Measurements from ENCODE around the gene SLC4A9. TPM values are rescaled to one million over a fixed set of nuclear protein-coding genes. Genes with fewer than 3 reads are reported as not detected.

The SLC4A9 gene
- total RNA-seq (2022; extraction: Qiagen RNA extraction), result 0.05 to 0.08 TPM in 2 of 5 replicates, not detected in the others

DNA sequence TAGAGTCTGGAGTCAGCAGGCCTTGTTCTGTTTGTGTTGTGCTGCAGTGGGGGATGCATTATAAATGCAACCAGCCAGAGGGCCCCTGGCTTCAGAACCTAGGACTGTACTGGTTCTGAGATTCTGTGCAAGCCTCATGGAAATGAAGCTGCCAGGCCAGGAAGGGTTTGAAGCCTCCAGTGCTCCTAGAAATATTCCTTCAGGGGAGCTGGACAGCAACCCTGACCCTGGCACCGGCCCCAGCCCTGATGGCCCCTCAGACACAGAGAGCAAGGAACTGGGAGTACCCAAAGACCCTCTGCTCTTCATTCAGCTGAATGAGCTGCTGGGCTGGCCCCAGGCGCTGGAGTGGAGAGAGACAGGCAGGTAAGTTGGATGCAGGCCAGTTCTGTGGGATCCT is at the start of gene SLC4A9:
Gene SLC4A9 (plus strand): TSS at position 94 of the 400 bp plus-strand sequence. CDS start 43 bp downstream, at position 137.

GRCh38 chr5:140346348-140347221 is 13.4 kb upstream of the SLC4A9 start, which contains the start of gene HBEGF:
Gene HBEGF (minus strand): TSS chr5:140346603. CDS start chr5:140346328, 275 bp downstream.

DNA sequence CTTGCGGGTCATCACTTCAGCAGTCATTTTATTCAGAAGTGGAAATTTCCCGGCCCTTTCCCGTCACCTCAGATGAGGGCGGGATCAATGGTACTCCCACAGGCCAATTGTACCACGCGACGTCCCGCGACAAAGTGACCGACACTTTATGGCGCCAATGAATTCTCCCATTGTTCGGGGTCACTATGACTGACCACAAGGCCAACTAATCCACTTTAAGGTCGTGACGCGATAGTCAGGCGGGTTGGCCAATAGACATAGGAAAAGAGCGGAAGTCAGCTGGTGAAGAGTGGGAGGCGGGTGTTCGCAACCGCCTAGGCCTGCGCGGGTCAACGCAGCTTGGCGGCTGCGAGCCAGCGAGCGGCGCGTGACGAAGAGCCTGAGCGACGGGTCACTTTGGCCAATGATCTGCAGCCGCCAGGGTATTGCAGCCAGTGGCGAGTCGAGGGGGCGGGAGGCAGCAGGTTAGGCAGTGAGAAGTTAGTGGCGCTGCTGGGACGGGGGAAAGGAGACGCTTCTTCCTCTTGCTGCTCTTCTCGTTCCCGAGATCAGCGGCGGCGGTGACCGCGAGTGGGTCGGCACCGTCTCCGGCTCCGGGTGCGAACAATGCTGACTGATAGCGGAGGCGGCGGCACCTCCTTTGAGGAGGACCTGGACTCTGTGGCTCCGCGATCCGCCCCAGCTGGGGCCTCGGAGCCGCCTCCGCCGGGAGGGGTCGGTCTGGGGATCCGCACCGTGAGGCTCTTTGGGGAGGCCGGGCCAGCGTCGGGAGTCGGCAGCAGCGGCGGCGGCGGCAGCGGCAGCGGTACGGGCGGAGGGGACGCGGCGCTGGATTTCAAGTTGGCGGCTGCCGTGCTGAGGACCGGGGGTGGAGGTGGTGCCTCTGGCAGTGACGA is 41.6 kb downstream of the SLC4A9 start, which contains the start of gene ANKHD1:
Gene ANKHD1 (plus strand): TSS at position 472 of the 896 bp plus-strand sequence. CDS start 135 bp downstream, at position 607.

Other genes starting within 250 kb of the SLC4A9 start
- 4.4 to 5.3 TPM (median 5.0 TPM) in 5 replicates for gene PURA, start 246.1 kb upstream of the SLC4A9 start, total RNA-seq (2022; extraction: Qiagen RNA extraction)
- 0.55 to 1.0 TPM (median 0.79 TPM) in 5 replicates for gene IGIP, start 234.3 kb upstream of the SLC4A9 start, total RNA-seq (2022; extraction: Qiagen RNA extraction)
- gene CYSTM1, start 185.0 kb upstream of the SLC4A9 start, total RNA-seq (2022; extraction: Qiagen RNA extraction), result 149 to 258 TPM (median 171 TPM) in 5 replicates
- gene PFDN1, start 57.1 kb upstream of the SLC4A9 start, total RNA-seq (2022; extraction: Qiagen RNA extraction), result 89.7 to 118 TPM (median 91.5 TPM) in 5 replicates
- gene HBEGF, start 13.6 kb upstream of the SLC4A9 start, total RNA-seq (2022; extraction: Qiagen RNA extraction), result 6.0 to 7.3 TPM (median 7.2 TPM) in 5 replicates
- gene ANKHD1, start 41.6 kb downstream of the SLC4A9 start, total RNA-seq (2022; extraction: Qiagen RNA extraction), result 46.2 to 52.4 TPM (median 47.8 TPM) in 5 replicates
- gene EIF4EBP3, start 187.5 kb downstream of the SLC4A9 start, total RNA-seq (2022; extraction: Qiagen RNA extraction), result 1.3 to 2.8 TPM (median 1.9 TPM) in 5 replicates
- 38.4 to 48.2 TPM (median 43.4 TPM) in 5 replicates for gene SRA1, start 197.3 kb downstream of the SLC4A9 start, total RNA-seq (2022; extraction: Qiagen RNA extraction)
- 3.9 to 7.5 TPM (median 6.1 TPM) in 5 replicates for gene APBB3, start 204.4 kb downstream of the SLC4A9 start, total RNA-seq (2022; extraction: Qiagen RNA extraction)
- gene SLC35A4, start 204.6 kb downstream of the SLC4A9 start, total RNA-seq (2022; extraction: Qiagen RNA extraction), result 74.1 to 79.0 TPM (median 75.3 TPM) in 5 replicates